Endothelial cell (in vitro differentiated cells): Measurements from ENCODE around the gene RECQL. TPM values are rescaled to one million over a fixed set of nuclear protein-coding genes. Genes with fewer than 3 reads are reported as not detected.

Experiments used
- DNase-seq: peaks from one replicate; pipeline ENCODE4 v3.0.0; 2021; ENCODE audit warnings: low spot score
- H3K27ac Mint-ChIP-seq: one replicate; pipeline ENCODE4 v1.8.0; 2021; ENCODE audit warnings: mixed read lengths, inconsistent platforms; ENCODE audit not compliant: unreplicated experiment
- H3K27me3 Mint-ChIP-seq: one replicate; pipeline ENCODE4 v1.8.0; 2021; ENCODE audit warnings: mild to moderate bottlenecking, moderate library complexity, mixed read lengths, inconsistent platforms; ENCODE audit not compliant: unreplicated experiment
- H3K36me3 Mint-ChIP-seq: one replicate; pipeline ENCODE4 v1.8.0; 2021; ENCODE audit warnings: mild to moderate bottlenecking, low read depth, mixed read lengths, inconsistent platforms; ENCODE audit not compliant: unreplicated experiment
- H3K4me1 Mint-ChIP-seq: one replicate; pipeline ENCODE4 v1.8.0; 2021; ENCODE audit warnings: mild to moderate bottlenecking, mixed read lengths, inconsistent platforms; ENCODE audit not compliant: unreplicated experiment
- H3K4me3 Mint-ChIP-seq: one replicate; pipeline ENCODE4 v1.8.0; 2021; ENCODE audit warnings: mild to moderate bottlenecking, mixed read lengths, inconsistent platforms; ENCODE audit not compliant: unreplicated experiment
- H3K9me3 Mint-ChIP-seq: one replicate; pipeline ENCODE4 v1.8.0; 2021; ENCODE audit warnings: mixed read lengths, inconsistent platforms; ENCODE audit not compliant: unreplicated experiment
- long read RNA-seq: library from polyadenylated mRNA; unstranded; transcript quantifications from one replicate; pipeline ENCODE4 v2.0.0, GENCODE V29; 2020; ENCODE audit not compliant: unreplicated experiment
- total RNA-seq: library from RNA; stranded (reverse); fragmentation: NEBNext Ultra II Directional; extraction: Animal tissue kit (Norgen Biotek cat#: 25700); gene quantifications from one replicate; pipeline ENCODE4 v1.2.1, GENCODE V29; 2021; ENCODE audit not compliant: unreplicated experiment
- TF ChIP-seq, protein P1 (sequence below): fragments of 200-600 bp; sonication (generic); IDR thresholded peaks from one replicate; pipeline ENCODE4 v1.5.0; 2021; ENCODE audit warnings: antibody characterized with exemption; ENCODE audit not compliant: unreplicated experiment

RECQL gene
- total RNA-seq: 40.7 TPM
- long read RNA-seq, transcript RECQL-204 (15 exons, 3,702 nt): major isoform, 11 of 18 reads
- long read RNA-seq, partial matches to known transcripts: 0 of 18 reads
- long read RNA-seq, other reads (novel, unspliced or antisense): 6 of 18 reads

- no peak within 1 kb of the TSS for H3K27ac Mint-ChIP-seq
- H3K36me3 Mint-ChIP-seq: peaks cover 9% of the 10 kb centered on the region
- TF ChIP-seq, protein P1, sequence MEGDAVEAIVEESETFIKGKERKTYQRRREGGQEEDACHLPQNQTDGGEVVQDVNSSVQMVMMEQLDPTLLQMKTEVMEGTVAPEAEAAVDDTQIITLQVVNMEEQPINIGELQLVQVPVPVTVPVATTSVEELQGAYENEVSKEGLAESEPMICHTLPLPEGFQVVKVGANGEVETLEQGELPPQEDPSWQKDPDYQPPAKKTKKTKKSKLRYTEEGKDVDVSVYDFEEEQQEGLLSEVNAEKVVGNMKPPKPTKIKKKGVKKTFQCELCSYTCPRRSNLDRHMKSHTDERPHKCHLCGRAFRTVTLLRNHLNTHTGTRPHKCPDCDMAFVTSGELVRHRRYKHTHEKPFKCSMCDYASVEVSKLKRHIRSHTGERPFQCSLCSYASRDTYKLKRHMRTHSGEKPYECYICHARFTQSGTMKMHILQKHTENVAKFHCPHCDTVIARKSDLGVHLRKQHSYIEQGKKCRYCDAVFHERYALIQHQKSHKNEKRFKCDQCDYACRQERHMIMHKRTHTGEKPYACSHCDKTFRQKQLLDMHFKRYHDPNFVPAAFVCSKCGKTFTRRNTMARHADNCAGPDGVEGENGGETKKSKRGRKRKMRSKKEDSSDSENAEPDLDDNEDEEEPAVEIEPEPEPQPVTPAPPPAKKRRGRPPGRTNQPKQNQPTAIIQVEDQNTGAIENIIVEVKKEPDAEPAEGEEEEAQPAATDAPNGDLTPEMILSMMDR: no peak
- no peak within 1 kb of the TSS for H3K4me3 Mint-ChIP-seq
- H3K9me3 Mint-ChIP-seq: no peaks in the 10 kb centered on the region
- H3K4me1 Mint-ChIP-seq: peaks cover 11% of the 10 kb centered on the region
- DNase-seq: peak; percentile 83
- no peaks in the 10 kb centered on the region for H3K27me3 Mint-ChIP-seq
Observed at GRCh38 chr12:21501258-21502163, at the start of gene RECQL, which contains the start of gene GOLT1B. RECQL (minus strand) TSS chr12:21501635; CDS start chr12:21499570, 2,065 bp downstream. GOLT1B (plus strand) TSS chr12:21501789; CDS start chr12:21501924, 135 bp downstream.

- H3K9me3 Mint-ChIP-seq: no peaks in the 10 kb centered on the region
- H3K27me3 Mint-ChIP-seq: peaks cover 1% of the 10 kb centered on the region
- H3K27ac Mint-ChIP-seq: no peak overlapping the region
- no peaks in the 10 kb centered on the region for H3K4me1 Mint-ChIP-seq
- no peak overlapping the region for H3K4me3 Mint-ChIP-seq
- DNase-seq: no peak
- no peaks in the 10 kb centered on the region for H3K36me3 Mint-ChIP-seq
- TF ChIP-seq, protein P1: no peak
Observed at GRCh38 chr12:21547437-21547836, 46.0 kb upstream of the RECQL start.

- Mint-ChIP-seq H3K9me3 (no peaks in the 10 kb centered on the region), H3K27ac (no peak overlapping the region), H3K36me3 (no peaks in the 10 kb centered on the region), H3K4me1 (no peaks in the 10 kb centered on the region), H3K4me3 (no peak overlapping the region), H3K27me3 (peaks cover 1% of the 10 kb centered on the region)
- DNase-seq: no peak
- TF ChIP-seq, protein P1: no peak
Observed at GRCh38 chr12:21546716-21547115, 45.3 kb upstream of the RECQL start.

DNA sequence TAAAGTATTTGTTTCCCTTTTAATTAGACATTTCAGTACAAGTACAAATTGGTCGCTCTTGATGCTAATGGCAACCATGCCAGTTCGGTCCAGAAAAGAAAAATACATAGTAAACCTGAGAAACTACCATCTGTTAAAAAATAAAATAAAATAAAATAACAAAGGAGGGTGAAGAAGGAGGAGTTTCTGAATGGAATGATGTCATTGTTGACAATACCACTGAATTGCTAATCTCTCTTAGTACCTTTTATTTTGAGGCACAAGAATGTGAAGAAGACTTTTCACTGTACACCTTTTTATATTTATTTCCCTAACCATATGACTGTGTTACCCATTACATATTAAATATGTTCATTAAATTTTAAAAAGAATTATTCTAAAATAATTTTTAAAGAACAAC is 44.1 kb upstream of the RECQL start:
- H3K4me3 Mint-ChIP-seq: no peak overlapping the region
- no peaks in the 10 kb centered on the region for H3K4me1 Mint-ChIP-seq
- H3K9me3 Mint-ChIP-seq: no peaks in the 10 kb centered on the region
- no peak overlapping the region for H3K27ac Mint-ChIP-seq
- H3K36me3 Mint-ChIP-seq: no peaks in the 10 kb centered on the region
- no peak for DNase-seq
- peaks cover 1% of the 10 kb centered on the region for H3K27me3 Mint-ChIP-seq
- TF ChIP-seq, protein P1: no peak

GRCh38 chr12:21543151-21543550 is 41.7 kb upstream of the RECQL start:
- no peaks in the 10 kb centered on the region for H3K4me1 Mint-ChIP-seq
- no peaks in the 10 kb centered on the region for H3K9me3 Mint-ChIP-seq
- no peak overlapping the region for H3K4me3 Mint-ChIP-seq
- TF ChIP-seq, protein P1: no peak
- H3K36me3 Mint-ChIP-seq: no peaks in the 10 kb centered on the region
- H3K27ac Mint-ChIP-seq: peak overlapping the region; percentile 51
- H3K27me3 Mint-ChIP-seq: no peaks in the 10 kb centered on the region
- no peak for DNase-seq
